K562 (cell line): ENCODE measurements around the gene ZGLP1. TPM values are rescaled to one million over a fixed set of nuclear protein-coding genes. Genes with fewer than 3 reads are reported as not detected.

Source experiments
- BMI1 ChIP-seq: fragments of 150-350 bp; IDR thresholded peaks from 2 replicates; pipeline ENCODE4 v1.6.1; 2014; ENCODE audit warnings: low read length
- CAMTA2 ChIP-seq: fragments of 250-450 bp; sonication (Bioruptor Pico); conservative IDR thresholded peaks from 2 replicates; pipeline ENCODE4 v1.5.1; 2022
- CHD1 ChIP-seq: fragments of 200-600 bp; sonication (generic); IDR thresholded peaks from one replicate; pipeline ENCODE4 v1.6.1; 2012; ENCODE audit warnings: mild to moderate bottlenecking, moderate library complexity, low read length, inconsistent platforms
- CREB3L1 ChIP-seq: fragments of 450-650 bp; IDR thresholded peaks from 2 replicates; pipeline ENCODE4 v1.6.1; 2014; ENCODE audit warnings: low read depth, mild to moderate bottlenecking, moderate library complexity, borderline replicate concordance
- ETV6 ChIP-seq, 3 experiments: fragments of 150-350 bp in 1 of 3; sonication (generic) in 1 of 3; formaldehyde crosslinking in 1 of 3; IDR thresholded peaks; 2 replicates each; pipeline versions ENCODE4 v1.6.1 to v1.8.0; 2014 to 2022; ENCODE audit warnings: borderline replicate concordance in 2 of 3, low read depth in 2 of 3, antibody characterized with exemption in 1 of 3, low read length in 1 of 3, mild to moderate bottlenecking in 1 of 3, missing genetic modification reagents in 1 of 3
- HCFC1 ChIP-seq: IDR thresholded peaks from 2 replicates; pipeline ENCODE4 v1.6.1; 2012; ENCODE audit warnings: low read depth, low read length, improper control_type of control experiment
- POLR2B ChIP-seq: fragments of 450-650 bp; IDR thresholded peaks from 2 replicates; pipeline ENCODE4 v1.6.1; 2018; ENCODE audit warnings: low read depth; ENCODE audit not compliant: partially characterized antibody
- RNF219 ChIP-seq: fragments of 250-450 bp; sonication (Bioruptor Pico); IDR thresholded peaks from 2 replicates; pipeline ENCODE4 v1.5.0; 2022; ENCODE audit warnings: mild to moderate bottlenecking
- SLC30A9 ChIP-seq: fragments of 250-450 bp; sonication (Bioruptor Pico); IDR thresholded peaks from 2 replicates; pipeline ENCODE4 v1.8.0; 2022; ENCODE audit warnings: mild to moderate bottlenecking, moderate library complexity
- TBP ChIP-seq: optimal IDR thresholded peaks from 2 replicates; pipeline ENCODE3; 2011; ENCODE audit warnings: low read depth, low read length, improper control_type of control experiment
- TOE1 ChIP-seq, 2 experiments: fragments of 450-650 bp in 1 of 2; sonication (generic) in 1 of 2; formaldehyde crosslinking in 1 of 2; IDR thresholded peaks; 2 replicates each; pipeline versions ENCODE4 v1.7.1 to v1.8.0; 2016 to 2022; ENCODE audit warnings: borderline replicate concordance in 2 of 2, mild to moderate bottlenecking in 2 of 2, antibody characterized with exemption in 1 of 2, inconsistent platforms in 1 of 2, low read depth in 1 of 2, missing genetic modification reagents in 1 of 2, moderate library complexity in 1 of 2
- ZBTB5 ChIP-seq: fragments of 450-650 bp; IDR thresholded peaks from 2 replicates; pipeline ENCODE4 v1.6.1; 2017; ENCODE audit warnings: antibody characterized with exemption
- ZNF224 ChIP-seq: sonication (generic); formaldehyde crosslinking; IDR thresholded peaks from 2 replicates; pipeline ENCODE4 v1.8.0; 2022; ENCODE audit warnings: mild to moderate bottlenecking, missing genetic modification reagents
- ZNF609 ChIP-seq: sonication (generic); formaldehyde crosslinking; IDR thresholded peaks from 2 replicates; pipeline ENCODE4 v1.8.1; 2023; ENCODE audit warnings: missing genetic modification reagents, mild to moderate bottlenecking, borderline replicate concordance
- ZNF79 ChIP-seq: fragments of 250-450 bp; sonication (Bioruptor Pico); IDR thresholded peaks from 2 replicates; pipeline ENCODE4 v1.4.0; 2020; ENCODE audit warnings: low read depth, mild to moderate bottlenecking, moderate library complexity
- polyA plus RNA-seq, 8 experiments: library from polyadenylated mRNA; depleted of rRNA in 4 of 8; stranded (reverse) in 5 of 8; unstranded in 3 of 8; fragments of >200 nt; fragmentation: Nextera tagmentation in 2 of 8; fragmentation: Illumina TruSeq in 1 of 8; extraction: Ambion mirVana in 2 of 8; extraction: Trizol in 1 of 8; gene quantifications; 2 replicates each; pipeline versions ENCODE4 v1.2.1 to v1.2.3, GENCODE V29; 2011 to 2014; ENCODE audit warnings: inconsistent platforms in 1 of 8, missing spikeins in 1 of 8
- total RNA-seq, 7 experiments: library from RNA; depleted of rRNA in 6 of 7; stranded (reverse); fragments of >200 nt in 6 of 7; fragmentation: Illumina TruSeq in 2 of 7; extraction: Trizol in 2 of 7; gene quantifications; 2 replicates each; pipeline versions ENCODE4 v1.2.1 to v1.2.3, GENCODE V29; 2011 to 2021; ENCODE audit warnings: low replicate concordance in 1 of 7

ZGLP1 gene
- total and polyA plus RNA-seq, 9 of the 15 experiments (the other 6 are each of a cell fraction or from before 2014, with no cell fraction given), result 0.24 to 4.5 (median 2.2) TPM

- TF ChIP-seq ZNF609, result no peak
- peak; percentile 28 for TF ChIP-seq CHD1
- TF ChIP-seq TBP, result peak; percentile 19
- no peak for TF ChIP-seq BMI1
- no peak for TF ChIP-seq ZNF224 (CRISPR knock-in tag)
- TF ChIP-seq CAMTA2 (CRISPR knock-in tag), result no peak
- no peak for TF ChIP-seq ETV6 (IDR thresholded peaks at IDR 0.05; ENCODE audit: borderline replicate concordance in 1 of 2, low read depth in 2 of 2, low read length in 1 of 2)
- no peak for TF ChIP-seq ETV6 (CRISPR knock-in tag; IDR thresholded peaks at IDR 0.05; ENCODE audit: borderline replicate concordance)
- TF ChIP-seq ZNF79, result no peak
- TF ChIP-seq SLC30A9 (CRISPR knock-in tag), result no peak
- no peak for TF ChIP-seq RNF219 (CRISPR knock-in tag)
- TF ChIP-seq POLR2B, result no peak
- TF ChIP-seq ZBTB5, result no peak
- TF ChIP-seq CREB3L1, result 0 out of 2 replicates have a peak, but pooled peaks have one; percentile 37
- no peak for TF ChIP-seq HCFC1
- peak; percentile 61; the same call in 1 of the 2 replicates for TF ChIP-seq TOE1 (IDR thresholded peaks at IDR 0.05; ENCODE audit: borderline replicate concordance)
- no peak for TF ChIP-seq TOE1 (CRISPR knock-in tag; IDR thresholded peaks at IDR 0.05; ENCODE audit: borderline replicate concordance, low read depth)
Observed at GRCh38 chr19:10292789-10293636, 16.6 kb downstream of the ZGLP1 start (continued).
